Caco-2 (cell line): Measurements from ENCODE around the gene NPBWR2. TPM values are rescaled to one million over a fixed set of nuclear protein-coding genes. Genes with fewer than 3 reads are reported as not detected.

Source experiments
- BruUV-seq: library from RNA; stranded (reverse); fragments of 400-500 nt; replicated peaks from 2 replicates; lab custom pipeline; 2021; lab: Mats Ljungman, UMichigan
- CTCF ChIA-PET: fragments of 300-600 bp; sonication (Branson Sonifier 250); formaldehyde crosslinking; loops from one replicate; lab custom pipeline; 2022; ENCODE audit warnings: antibody characterized with exemption; lab: Charles Lee
- POLR2A ChIA-PET: fragments of 300-600 bp; sonication (Branson Sonifier 250); formaldehyde crosslinking; loops from one replicate; lab custom pipeline; 2022; ENCODE audit warnings: antibody characterized with exemption; lab: Charles Lee
- DNase-seq, 2 experiments: peaks; one replicate each; pipeline versions ENCODE4 v3.0.0 to v3.0.0-alpha.2; 2020 to 2022
- H3K27me3 ChIP-seq: replicated peaks from 2 replicates; pipeline ENCODE4 v1.6.0; 2011; ENCODE audit warnings: low read length; ENCODE audit not compliant: control insufficient read depth, insufficient read depth
- H3K36me3 ChIP-seq: 2 replicates; pipeline ENCODE4 v1.5.1; 2011; ENCODE audit warnings: low read length; ENCODE audit not compliant: control insufficient read depth, insufficient read depth
- H3K4me1 ChIP-seq: fragments of 250-450 bp; sonication (Bioruptor Pico); 2 replicates; pipeline ENCODE4 v1.5.1; 2020; ENCODE audit warnings: mild to moderate bottlenecking
- H3K4me3 ChIP-seq: 2 replicates; pipeline ENCODE4 v1.5.1; 2011; ENCODE audit warnings: low read depth, mild to moderate bottlenecking, control low read depth, low read length
- H3K9me3 ChIP-seq: fragments of 250-450 bp; sonication (Bioruptor Pico); 2 replicates; pipeline ENCODE4 v1.5.1; 2020; ENCODE audit warnings: mild to moderate bottlenecking, moderate library complexity
- H3K27ac Mint-ChIP-seq: one replicate; pipeline ENCODE4 v1.8.0; 2022; ENCODE audit warnings: mixed read lengths; ENCODE audit not compliant: unreplicated experiment
- H3K27me3 Mint-ChIP-seq: one replicate; pipeline ENCODE4 v1.8.0; 2022; ENCODE audit warnings: mixed read lengths; ENCODE audit not compliant: insufficient read depth, unreplicated experiment
- H3K36me3 Mint-ChIP-seq: one replicate; pipeline ENCODE4 v1.8.0; 2022; ENCODE audit warnings: mild to moderate bottlenecking, mixed read lengths; ENCODE audit not compliant: insufficient read depth, unreplicated experiment
- H3K4me1 Mint-ChIP-seq: one replicate; pipeline ENCODE4 v1.8.0; 2022; ENCODE audit warnings: low read depth, mixed read lengths; ENCODE audit not compliant: unreplicated experiment
- H3K4me3 Mint-ChIP-seq: one replicate; pipeline ENCODE4 v1.8.0; 2022; ENCODE audit warnings: mild to moderate bottlenecking, moderate library complexity, mixed read lengths; ENCODE audit not compliant: unreplicated experiment
- H3K9me3 Mint-ChIP-seq: one replicate; pipeline ENCODE4 v1.8.0; 2022; ENCODE audit warnings: mixed read lengths; ENCODE audit not compliant: unreplicated experiment
- CTCF ChIP-seq, 2 experiments: fragments of 200-600 bp in 1 of 2; IDR thresholded peaks; 1 replicate in 1 of 2; 2 replicates in 1 of 2; pipeline versions ENCODE4 v1.5.1 to v1.8.0; 2011 to 2022; ENCODE audit warnings: antibody characterized with exemption in 1 of 2, control low read depth in 1 of 2, inconsistent platforms in 1 of 2, low read depth in 1 of 2, low read length in 1 of 2, mild to moderate bottlenecking in 1 of 2, moderate library complexity in 1 of 2; ENCODE audit not compliant: insufficient read depth in 1 of 2, severe bottlenecking in 1 of 2, unreplicated experiment in 1 of 2
- intact Hi-C: fragments of 100-400 bp; cut with micrococcal nuclease; formaldehyde crosslinking; loops from one replicate; pipeline ENCODE4 v1.10.0; 2022; ENCODE audit not compliant: unreplicated experiment
- total RNA-seq: library from RNA; stranded (reverse); gene quantifications from 2 replicates; pipeline ENCODE4 v1.2.3, GENCODE V29; 2022

Gene NPBWR2
- total RNA-seq, 1 experiment from 2014 or later: not detected

GRCh38 chr20:64114356-64114971 is 7.1 kb upstream of the NPBWR2 start:
- H3K9me3 ChIP-seq: no peaks in the 10 kb centered on the region
- TF ChIP-seq CTCF (IDR thresholded peaks at IDR 0.05; ENCODE audit: insufficient read depth in 1 of 2, low read depth in 1 of 2, low read length in 1 of 2, severe bottlenecking in 1 of 2, unreplicated experiment in 1 of 2): no peak
- H3K4me3 ChIP-seq: no peak overlapping the region
- Mint-ChIP-seq H3K36me3 (no peaks in the 10 kb centered on the region), H3K27me3 (peaks cover 4% of the 10 kb centered on the region), H3K4me3 (no peak overlapping the region), H3K9me3 (no peaks in the 10 kb centered on the region), H3K27ac (no peak overlapping the region), H3K4me1 (no peaks in the 10 kb centered on the region)
- BruUV-seq: no TSS peak
- no peaks in the 10 kb centered on the region for H3K27me3 ChIP-seq
- intact Hi-C loops: no loop called here
- H3K4me1 ChIP-seq: no peaks in the 10 kb centered on the region
- CTCF ChIA-PET: interaction anchor here (1.1 to 1.4 kb wide), 2 partner anchors 12 to 15 kb away, joined by 3 read pairs; no protein-coding TSS in a partner anchor
- DNase-seq: peak; percentile 10 to 38
- POLR2A ChIA-PET: no interaction called here
- no peaks in the 10 kb centered on the region for H3K36me3 ChIP-seq

DNA sequence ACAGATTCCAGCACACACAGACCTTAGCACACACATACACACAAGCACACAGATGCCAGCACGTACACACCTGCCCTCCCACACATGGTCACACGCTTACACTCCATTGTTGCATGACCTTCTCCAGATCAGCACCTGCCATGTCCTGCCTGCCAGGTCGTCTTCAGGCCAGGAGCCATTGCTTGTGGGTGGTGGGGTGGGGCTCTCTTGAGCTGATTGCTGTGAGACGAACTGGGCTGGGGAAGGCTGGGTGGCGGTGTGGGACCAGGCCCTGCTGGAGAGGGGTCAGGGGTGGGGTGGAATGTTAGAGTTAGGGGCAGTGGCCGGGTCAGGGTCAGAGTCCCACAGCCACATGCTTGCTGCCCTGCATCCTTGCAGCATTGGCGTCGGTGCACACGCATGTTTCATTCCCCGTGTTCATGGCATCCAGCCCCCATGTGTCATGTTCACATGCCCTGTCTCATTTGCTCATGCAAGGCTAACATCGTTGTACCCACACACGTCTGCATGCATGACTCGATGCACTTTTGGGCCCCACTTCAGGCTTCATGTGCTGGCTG is 6.5 kb upstream of the NPBWR2 start:
- Mint-ChIP-seq H3K9me3 (no peaks in the 10 kb centered on the region), H3K27me3 (peaks cover 4% of the 10 kb centered on the region), H3K36me3 (no peaks in the 10 kb centered on the region), H3K4me3 (no peak overlapping the region), H3K27ac (no peak overlapping the region), H3K4me1 (no peaks in the 10 kb centered on the region)
- intact Hi-C loops: no loop called here
- Histone ChIP-seq H3K4me3 (no peak overlapping the region), H3K9me3 (no peaks in the 10 kb centered on the region), H3K27me3 (no peaks in the 10 kb centered on the region), H3K36me3 (no peaks in the 10 kb centered on the region), H3K4me1 (no peaks in the 10 kb centered on the region)
- no TSS peak for BruUV-seq
- no peak for TF ChIP-seq CTCF (IDR thresholded peaks at IDR 0.05; ENCODE audit: insufficient read depth in 1 of 2, low read depth in 1 of 2, low read length in 1 of 2, severe bottlenecking in 1 of 2, unreplicated experiment in 1 of 2)
- ChIA-PET POLR2A (no interaction called here), CTCF (interaction anchor here (1.1 to 1.4 kb wide), 2 partner anchors 11 to 15 kb away, joined by 3 read pairs; no protein-coding TSS in a partner anchor)
- DNase-seq: peak; percentile 3 to 43

- no TSS peak for BruUV-seq
- Histone ChIP-seq H3K4me3 (no peak overlapping the region), H3K27me3 (no peaks in the 10 kb centered on the region), H3K9me3 (no peaks in the 10 kb centered on the region), H3K4me1 (no peaks in the 10 kb centered on the region), H3K36me3 (no peaks in the 10 kb centered on the region)
- POLR2A ChIA-PET: no interaction called here
- Mint-ChIP-seq H3K36me3 (no peaks in the 10 kb centered on the region), H3K4me3 (no peak overlapping the region), H3K27me3 (peaks cover 4% of the 10 kb centered on the region), H3K4me1 (no peaks in the 10 kb centered on the region), H3K9me3 (no peaks in the 10 kb centered on the region), H3K27ac (no peak overlapping the region)
- intact Hi-C loops: no loop called here
- CTCF ChIA-PET: interaction anchor here (1.4 kb wide), 1 partner anchor 11 kb away, joined by 3 read pairs; no protein-coding TSS in a partner anchor
- no peak for TF ChIP-seq CTCF (IDR thresholded peaks at IDR 0.05; ENCODE audit: insufficient read depth in 1 of 2, low read depth in 1 of 2, low read length in 1 of 2, severe bottlenecking in 1 of 2, unreplicated experiment in 1 of 2)
- DNase-seq: peak in 1 of 2 experiments; percentile 9
These were observed 6.0 kb upstream of the NPBWR2 start for GRCh38 chr20:64113444-64113775.
